ENCODE results near the gene PRKAG2.

Gene PRKAG2

DNA sequence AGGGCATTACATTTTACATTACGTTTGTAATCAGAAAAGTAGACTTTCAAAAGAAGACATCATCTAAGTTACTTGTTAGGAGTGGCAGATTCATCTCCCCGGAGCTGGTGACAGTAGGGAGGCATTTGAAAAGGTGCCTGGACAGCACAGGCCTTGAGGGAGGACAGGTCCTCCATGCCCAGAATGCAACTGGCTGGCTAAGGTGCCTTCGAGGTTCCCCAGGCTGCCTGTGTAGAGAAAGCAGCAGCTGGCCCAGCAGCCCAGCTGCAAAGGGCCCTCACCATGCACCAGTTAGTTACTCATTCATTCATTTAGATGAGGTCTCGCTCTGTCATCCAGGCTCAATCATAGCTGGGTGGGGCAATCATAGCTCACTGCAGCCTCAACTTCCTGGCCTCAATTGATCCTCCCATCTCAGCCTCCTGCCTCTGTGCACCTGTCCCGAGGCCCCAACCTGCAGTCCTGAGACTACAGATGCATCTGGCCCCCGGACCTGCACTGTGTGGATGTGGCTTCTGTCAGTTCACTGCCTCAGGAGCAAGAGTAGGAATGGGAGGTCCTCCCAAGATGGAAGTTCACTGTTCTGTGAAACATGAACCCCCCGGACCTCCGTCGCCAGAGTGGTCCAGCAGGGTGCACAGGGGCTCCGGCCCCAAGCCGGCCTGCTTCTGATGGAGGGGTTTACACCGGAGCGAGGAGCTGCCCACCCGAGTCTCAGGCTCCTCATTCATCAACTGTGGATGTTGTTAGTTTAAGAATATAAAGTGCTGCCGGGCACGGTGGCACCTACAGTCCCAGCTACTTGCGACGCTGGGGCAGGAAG lies 36.6 kb downstream of the PRKAG2 start:
- peaks cover 21% of the 10 kb centered on the region for H3K4me1 ChIP-seq (ENCODE audit: control insufficient read depth, low read length)
- no peaks in the 10 kb centered on the region for H3K79me2 ChIP-seq (ENCODE audit: control insufficient read depth, low read length)
- H3K27ac ChIP-seq (ENCODE audit: low read depth, low read length), result no peak overlapping the region
- TF ChIP-seq EZH2phosphoT487 (IDR thresholded peaks at IDR 0.05; ENCODE audit: borderline replicate concordance, low read length), result no peak
- TF ChIP-seq, protein P1, sequence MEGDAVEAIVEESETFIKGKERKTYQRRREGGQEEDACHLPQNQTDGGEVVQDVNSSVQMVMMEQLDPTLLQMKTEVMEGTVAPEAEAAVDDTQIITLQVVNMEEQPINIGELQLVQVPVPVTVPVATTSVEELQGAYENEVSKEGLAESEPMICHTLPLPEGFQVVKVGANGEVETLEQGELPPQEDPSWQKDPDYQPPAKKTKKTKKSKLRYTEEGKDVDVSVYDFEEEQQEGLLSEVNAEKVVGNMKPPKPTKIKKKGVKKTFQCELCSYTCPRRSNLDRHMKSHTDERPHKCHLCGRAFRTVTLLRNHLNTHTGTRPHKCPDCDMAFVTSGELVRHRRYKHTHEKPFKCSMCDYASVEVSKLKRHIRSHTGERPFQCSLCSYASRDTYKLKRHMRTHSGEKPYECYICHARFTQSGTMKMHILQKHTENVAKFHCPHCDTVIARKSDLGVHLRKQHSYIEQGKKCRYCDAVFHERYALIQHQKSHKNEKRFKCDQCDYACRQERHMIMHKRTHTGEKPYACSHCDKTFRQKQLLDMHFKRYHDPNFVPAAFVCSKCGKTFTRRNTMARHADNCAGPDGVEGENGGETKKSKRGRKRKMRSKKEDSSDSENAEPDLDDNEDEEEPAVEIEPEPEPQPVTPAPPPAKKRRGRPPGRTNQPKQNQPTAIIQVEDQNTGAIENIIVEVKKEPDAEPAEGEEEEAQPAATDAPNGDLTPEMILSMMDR (IDR thresholded peaks at IDR 0.05; ENCODE audit: low read depth, low read length, poor library complexity, severe bottlenecking), result no peak
- H3K4me3 ChIP-seq (ENCODE audit: low read length), result no peak overlapping the region
- no peaks in the 10 kb centered on the region for H4K20me1 ChIP-seq (ENCODE audit: control insufficient read depth, insufficient read depth, low read depth, low read length)
- peaks cover 3% of the 10 kb centered on the region; the same call in 1 of the 2 replicates for H3K9me3 ChIP-seq (ENCODE audit: control insufficient read depth, insufficient read depth, low read length)
- H3F3A ChIP-seq (ENCODE audit: control insufficient read depth, insufficient read depth), result no peaks in the 10 kb centered on the region
- H3K4me2 ChIP-seq (ENCODE audit: low read length), result peak overlapping the region; percentile 78
- no peaks in the 10 kb centered on the region for H3K27me3 ChIP-seq (ENCODE audit: control insufficient read depth, low read length)
- H3K36me3 ChIP-seq (ENCODE audit: control insufficient read depth, low read length), result no peaks in the 10 kb centered on the region
- H3K9me2 ChIP-seq (replicated peaks; ENCODE audit: control insufficient read depth, low read length), result no peaks in the 10 kb centered on the region

DNA sequence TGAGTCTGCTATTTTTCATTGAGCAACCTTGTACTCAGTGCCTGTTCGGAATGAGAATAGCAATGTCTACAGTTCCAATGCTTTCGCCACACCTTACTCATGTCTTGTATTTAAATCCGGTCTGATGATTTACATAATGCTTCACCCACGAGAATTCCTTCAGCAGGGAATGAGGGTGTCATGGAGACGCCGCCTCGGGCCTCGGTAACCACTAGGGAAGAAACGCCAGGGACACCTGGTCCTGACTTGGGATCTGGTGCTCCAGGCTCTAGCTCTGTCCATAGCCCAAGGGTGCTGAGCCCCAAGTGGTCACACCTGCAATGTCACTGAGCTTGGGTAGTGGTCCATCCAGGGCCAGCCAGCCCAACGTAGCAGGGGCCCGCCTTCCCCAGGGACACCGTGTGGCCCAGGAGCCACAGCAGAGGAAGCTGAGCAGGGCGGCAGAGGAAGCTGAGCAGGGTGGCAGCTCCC lies 37.4 kb downstream of the PRKAG2 start:
- Histone ChIP-seq H3K9me3 (ENCODE audit: control insufficient read depth, insufficient read depth, low read length) (peaks cover 3% of the 10 kb centered on the region; the same call in 1 of the 2 replicates), H3K4me2 (ENCODE audit: low read length) (peak overlapping the region; percentile 78), H3F3A (ENCODE audit: control insufficient read depth, insufficient read depth) (no peaks in the 10 kb centered on the region), H3K27me3 (ENCODE audit: control insufficient read depth, low read length) (no peaks in the 10 kb centered on the region), H3K79me2 (ENCODE audit: control insufficient read depth, low read length) (no peaks in the 10 kb centered on the region), H3K36me3 (ENCODE audit: control insufficient read depth, low read length) (no peaks in the 10 kb centered on the region), H3K27ac (ENCODE audit: low read depth, low read length) (peak overlapping the region; percentile 39; the same call in 1 of the 2 replicates), H4K20me1 (ENCODE audit: control insufficient read depth, insufficient read depth, low read depth, low read length) (no peaks in the 10 kb centered on the region), H3K9me2 (replicated peaks; ENCODE audit: control insufficient read depth, low read length) (no peaks in the 10 kb centered on the region), H3K4me3 (ENCODE audit: low read length) (peak overlapping the region; percentile 62), H3K4me1 (ENCODE audit: control insufficient read depth, low read length) (peaks cover 21% of the 10 kb centered on the region)
- TF ChIP-seq, protein P1 (IDR thresholded peaks at IDR 0.05; ENCODE audit: low read depth, low read length, poor library complexity, severe bottlenecking), result no peak
- TF ChIP-seq EZH2phosphoT487 (IDR thresholded peaks at IDR 0.05; ENCODE audit: borderline replicate concordance, low read length), result no peak

DNA sequence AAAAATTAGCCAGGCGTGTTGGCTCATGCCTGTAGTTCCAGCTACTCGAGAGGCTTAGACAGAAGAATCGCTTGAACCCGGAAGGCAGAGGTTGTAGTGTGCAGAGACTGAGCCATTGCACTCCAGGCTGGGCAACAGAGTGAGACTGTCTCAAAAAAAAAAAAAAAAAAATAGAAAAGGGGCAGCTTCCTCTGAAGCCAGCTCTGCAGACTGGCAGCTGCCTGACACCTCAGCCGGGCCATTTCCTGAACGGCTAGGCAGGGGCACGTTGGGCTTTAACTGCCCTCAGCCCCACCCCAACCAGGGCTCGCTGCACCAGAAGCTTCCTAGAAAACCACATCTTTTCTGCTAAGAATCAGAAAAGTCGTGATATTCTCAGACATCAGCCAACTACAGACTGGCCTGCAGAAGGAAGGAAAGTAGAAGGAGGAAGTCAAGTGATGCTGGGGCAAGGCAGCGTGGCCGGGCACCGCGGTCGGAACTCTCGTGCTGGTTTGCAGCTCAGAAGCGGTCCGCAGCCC lies 38.0 kb downstream of the PRKAG2 start:
- no peaks in the 10 kb centered on the region for H3K36me3 ChIP-seq (ENCODE audit: control insufficient read depth, low read length)
- peak overlapping the region; percentile 62 for H3K4me3 ChIP-seq (ENCODE audit: low read length)
- peaks cover 21% of the 10 kb centered on the region for H3K4me1 ChIP-seq (ENCODE audit: control insufficient read depth, low read length)
- no peaks in the 10 kb centered on the region for H3F3A ChIP-seq (ENCODE audit: control insufficient read depth, insufficient read depth)
- no peak for TF ChIP-seq EZH2phosphoT487 (IDR thresholded peaks at IDR 0.05; ENCODE audit: borderline replicate concordance, low read length)
- TF ChIP-seq, protein P1 (IDR thresholded peaks at IDR 0.05; ENCODE audit: low read depth, low read length, poor library complexity, severe bottlenecking), result no peak
- H3K27me3 ChIP-seq (ENCODE audit: control insufficient read depth, low read length), result no peaks in the 10 kb centered on the region
- H4K20me1 ChIP-seq (ENCODE audit: control insufficient read depth, insufficient read depth, low read depth, low read length), result no peaks in the 10 kb centered on the region
- peak overlapping the region; percentile 39 for H3K27ac ChIP-seq (ENCODE audit: low read depth, low read length)
- H3K9me3 ChIP-seq (ENCODE audit: control insufficient read depth, insufficient read depth, low read length), result peaks cover 3% of the 10 kb centered on the region; the same call in 1 of the 2 replicates
- no peaks in the 10 kb centered on the region for H3K79me2 ChIP-seq (ENCODE audit: control insufficient read depth, low read length)
- H3K4me2 ChIP-seq (ENCODE audit: low read length), result peak overlapping the region; percentile 78
- H3K9me2 ChIP-seq (replicated peaks; ENCODE audit: control insufficient read depth, low read length), result no peaks in the 10 kb centered on the region

Measured in DOHH2 (cell line).